HepG2 (cell line): ENCODE results near the gene SERPINE2. TPM values are rescaled to one million over a fixed set of nuclear protein-coding genes. Genes with fewer than 3 reads are reported as not detected.

Source experiments
- ATAC-seq: fragments of 200-7000 bp; cut with Tn5 transposase; 3 replicates; pipeline ENCODE4 v1.9.1; 2020; ENCODE audit warnings: mild to moderate bottlenecking, moderate library complexity
- BruUV-seq: library from RNA; stranded (reverse); fragments of 400-500 nt; replicated peaks from 2 replicates; lab custom pipeline; 2021; lab: Mats Ljungman, UMichigan
- CTCF ChIA-PET: fragments of 300-600 bp; formaldehyde crosslinking; extraction: SDS; loops from one replicate; lab custom pipeline; 2021; ENCODE audit warnings: low total read pairs, inconsistent platforms, low intra/inter-chr PET ratio; lab: Yijun Ruan, JAX
- POLR2A ChIA-PET: fragments of 350-600 bp; sonication (Branson Sonifier 250); formaldehyde crosslinking; loops from one replicate; lab custom pipeline; 2020; ENCODE audit warnings: antibody characterized with exemption, inconsistent platforms; lab: Yijun Ruan, JAX
- DNase-seq: peaks from one replicate; pipeline ENCODE4 v3.0.0-alpha.2; 2015; ENCODE audit warnings: low spot score
- FAIRE-seq: peaks from 3 replicates; lab custom pipeline; 2011; peaks lifted over from hg19 to GRCh38; lab: Jason Lieb, UNC
- H2AFZ ChIP-seq: one replicate; pipeline ENCODE4 v1.6.1; 2011; ENCODE audit warnings: low read length, inconsistent platforms
- H3K27ac ChIP-seq: fragments of 300-600 bp; 3 replicates; pipeline ENCODE4 v1.8.0; 2011; ENCODE audit warnings: mixed run types, mild to moderate bottlenecking, mixed read lengths, low read length, inconsistent platforms; ENCODE audit not compliant: insufficient read depth; ENCODE audit errors: extremely low read length
- H3K27me3 ChIP-seq, 2 experiments: fragments of 200-600 bp in 1 of 2; 2 replicates in 1 of 2; 3 replicates in 1 of 2; pipeline versions ENCODE4 v1.6.0 to v1.8.0; 2011; ENCODE audit warnings: low read length in 2 of 2, mild to moderate bottlenecking in 2 of 2, moderate library complexity in 2 of 2, inconsistent platforms in 1 of 2; ENCODE audit not compliant: insufficient read depth in 2 of 2, control insufficient read depth in 1 of 2
- H3K36me3 ChIP-seq, 2 experiments: fragments of 200-600 bp in 1 of 2; replicated peaks in 1 of 2; 2 replicates in 1 of 2; 3 replicates in 1 of 2; pipeline versions ENCODE4 v1.5.1 to v1.8.0; 2011; ENCODE audit warnings: low read length in 2 of 2, inconsistent platforms in 1 of 2; ENCODE audit not compliant: insufficient read depth in 2 of 2, control insufficient read depth in 1 of 2
- H3K4me1 ChIP-seq: 2 replicates; pipeline ENCODE4 v1.5.1; 2012; ENCODE audit warnings: low read length, inconsistent platforms; ENCODE audit not compliant: insufficient read depth
- H3K4me2 ChIP-seq: 2 replicates; pipeline ENCODE4 v1.6.0; 2011; ENCODE audit warnings: low read depth, low read length, inconsistent platforms
- H3K4me3 ChIP-seq, 3 experiments: fragments of 200-600 bp in 1 of 3; sonication (generic), shearing (Covaris generic) in 1 of 3; replicated peaks in 1 of 3; 2 replicates each; pipeline ENCODE4 v1.5.1; 2011 to 2016; ENCODE audit warnings: low read length in 3 of 3, inconsistent platforms in 2 of 3, low read depth in 2 of 3, mild to moderate bottlenecking in 2 of 3, control low read depth in 1 of 3, mixed read lengths in 1 of 3; ENCODE audit not compliant: insufficient read depth in 1 of 3
- H3K79me2 ChIP-seq: one replicate; pipeline ENCODE4 v1.6.1; 2011; ENCODE audit warnings: low read length, inconsistent platforms; ENCODE audit not compliant: insufficient read depth
- H3K9ac ChIP-seq: 2 replicates; pipeline ENCODE4 v1.6.0; 2011; ENCODE audit warnings: mild to moderate bottlenecking, low read depth, low read length, inconsistent platforms; ENCODE audit not compliant: insufficient read depth
- H3K9me3 ChIP-seq: 2 replicates; pipeline ENCODE4 v1.5.1; 2012; ENCODE audit warnings: mild to moderate bottlenecking, low read length
- H4K20me1 ChIP-seq: 2 replicates; pipeline ENCODE4 v1.6.0; 2011; ENCODE audit warnings: inconsistent platforms, mild to moderate bottlenecking, low read length, moderate library complexity; ENCODE audit not compliant: insufficient read depth
- BCL6 ChIP-seq: IDR thresholded peaks from 2 replicates; pipeline ENCODE4 v1.6.1; 2016; ENCODE audit warnings: missing genetic modification reagents, missing compliant biosample characterization
- ELF1 ChIP-seq: sonication (generic); formaldehyde crosslinking; IDR thresholded peaks from 2 replicates; pipeline ENCODE4 v1.4.0; 2020; ENCODE audit warnings: missing genetic modification reagents
- ELF3 ChIP-seq: IDR thresholded peaks from 2 replicates; pipeline ENCODE4 v1.6.1; 2016; ENCODE audit warnings: missing genetic modification reagents, missing compliant biosample characterization
- FOSL2 ChIP-seq: sonication (generic); formaldehyde crosslinking; IDR thresholded peaks from 2 replicates; pipeline ENCODE4 v1.4.0; 2020; ENCODE audit warnings: missing genetic modification reagents
- MAFG ChIP-seq: sonication (generic); formaldehyde crosslinking; IDR thresholded peaks from 2 replicates; pipeline ENCODE4 v1.5.1; 2020; ENCODE audit warnings: mild to moderate bottlenecking, missing genetic modification reagents
- MIER3 ChIP-seq: IDR thresholded peaks from 2 replicates; pipeline ENCODE4 v1.6.1; 2016; ENCODE audit warnings: missing compliant biosample characterization, borderline replicate concordance
- MYC ChIP-seq: sonication (generic); formaldehyde crosslinking; IDR thresholded peaks from 2 replicates; pipeline ENCODE4 v1.9.0; 2021; ENCODE audit warnings: missing genetic modification reagents, borderline replicate concordance
- NCOA2 ChIP-seq: sonication (generic); formaldehyde crosslinking; IDR thresholded peaks from 2 replicates; pipeline ENCODE4 v1.8.0; 2022; ENCODE audit warnings: inconsistent platforms
- NR2F2 ChIP-seq: IDR thresholded peaks from 2 replicates; pipeline ENCODE4 v1.6.1; 2012; ENCODE audit warnings: low read depth, inconsistent platforms, borderline replicate concordance
- PAF1 ChIP-seq: IDR thresholded peaks from 2 replicates; pipeline ENCODE4 v1.6.1; 2016; ENCODE audit warnings: missing genetic modification reagents, missing compliant biosample characterization
- RCOR2 ChIP-seq: IDR thresholded peaks from 2 replicates; pipeline ENCODE4 v1.6.1; 2016; ENCODE audit warnings: missing biosample characterization, missing genetic modification reagents
- SALL2 ChIP-seq: sonication (generic); formaldehyde crosslinking; IDR thresholded peaks from 2 replicates; pipeline ENCODE4 v1.8.1; 2023; ENCODE audit warnings: mild to moderate bottlenecking, missing genetic modification reagents, inconsistent platforms
- SKI ChIP-seq: fragments of 450-650 bp; IDR thresholded peaks from one replicate; pipeline ENCODE4 v1.6.1; 2018; ENCODE audit warnings: mild to moderate bottlenecking; ENCODE audit not compliant: partially characterized antibody
- TEAD3 ChIP-seq: optimal IDR thresholded peaks from 2 replicates; pipeline ENCODE3; 2016; ENCODE audit warnings: borderline replicate concordance
- THAP11 ChIP-seq: IDR thresholded peaks from 2 replicates; pipeline ENCODE4 v1.6.1; 2016; ENCODE audit warnings: missing biosample characterization, missing genetic modification reagents
- whole genome bisulfite sequencing: methylation state at CpG from one replicate; pipeline ENCODE4 v1.1.6; 2017; ENCODE audit warnings: low lambda C conversion rate; 5-methylcytosine and 5-hydroxymethylcytosine counted together
- in situ Hi-C: cut with HindIII; loops from 2 replicates; pipeline ENCODE4 v1.10.0; 2017; ENCODE audit warnings: low pct_unique_long_range_greater_than_20kb; ENCODE audit not compliant: extremely low pct_ligation_motif_present
- intact Hi-C: fragments of 100-400 bp; cut with micrococcal nuclease; formaldehyde crosslinking; loops from one replicate; pipeline ENCODE4 v1.10.0; 2022; ENCODE audit not compliant: unreplicated experiment
- polyA plus RNA-seq, 8 experiments: library from polyadenylated mRNA; depleted of rRNA in 3 of 8; stranded (reverse) in 7 of 8; unstranded in 1 of 8; fragments of >200 nt; fragmentation: Illumina TruSeq in 4 of 8; extraction: Trizol in 4 of 8; gene quantifications; 2 replicates each; pipeline versions ENCODE4 v1.2.1 to v1.2.3, GENCODE V29; 2011 to 2016; ENCODE audit warnings: low read depth in 4 of 8, missing spikeins in 1 of 8, mixed read lengths in 1 of 8; ENCODE audit not compliant: insufficient read depth in 1 of 8
- total RNA-seq, 5 experiments: library from RNA; depleted of rRNA; stranded (reverse); fragments of >200 nt; fragmentation: Illumina TruSeq; extraction: Trizol; gene quantifications; 2 replicates each; pipeline ENCODE4 v1.2.3, GENCODE V29; 2016; ENCODE audit warnings: low read depth in 1 of 5
- TF ChIP-seq, protein P1 (sequence below): IDR thresholded peaks from 2 replicates; pipeline ENCODE4 v1.6.1; 2016; ENCODE audit warnings: low read depth, control low read depth
- TF ChIP-seq, protein P2 (sequence below): sonication (generic); formaldehyde crosslinking; IDR thresholded peaks from 2 replicates; pipeline ENCODE4 v1.4.0; 2020; ENCODE audit warnings: missing genetic modification reagents, borderline replicate concordance
- TF ChIP-seq, protein P3 (sequence below): sonication (generic); formaldehyde crosslinking; IDR thresholded peaks from 2 replicates; pipeline ENCODE4 v1.5.0; 2020; ENCODE audit warnings: missing genetic modification reagents
- TF ChIP-seq, protein P4 (sequence below): IDR thresholded peaks from 2 replicates; pipeline ENCODE4 v1.6.1; 2016; ENCODE audit warnings: mild to moderate bottlenecking

SERPINE2 gene
- total and polyA plus RNA-seq, 2 of the 13 experiments (the other 11 are each of a cell fraction or from before 2014, with no cell fraction given), result 7.9 to 18.1 TPM

DNA sequence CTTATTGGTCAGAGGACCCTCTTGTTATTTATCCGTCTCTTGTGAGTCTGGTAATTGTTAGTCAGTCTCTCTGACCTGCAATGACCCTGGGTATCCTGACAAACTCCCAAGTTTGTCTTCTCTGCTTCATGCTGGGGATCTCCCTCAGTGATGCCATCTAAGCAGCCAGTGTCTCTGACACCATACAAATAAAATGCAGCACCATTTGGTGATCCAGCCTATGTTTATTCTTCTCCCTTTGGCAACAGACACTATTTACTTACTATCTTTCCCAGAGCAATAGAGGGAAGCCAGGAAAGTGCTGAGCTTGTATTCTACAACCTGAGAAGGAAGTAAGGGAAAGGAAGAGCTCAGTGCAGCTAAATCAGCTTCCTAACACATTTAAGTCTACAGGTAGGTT lies 15.9 kb downstream of the SERPINE2 start:
- ChIA-PET CTCF (no interaction called here), POLR2A (no interaction called here)
- Histone ChIP-seq H3K27me3 (no peaks in the 10 kb centered on the region), H3K79me2 (no peaks in the 10 kb centered on the region), H2AFZ (no peak overlapping the region), H3K4me3 (no peak overlapping the region), H3K9me3 (no peaks in the 10 kb centered on the region), H3K27ac (no peak overlapping the region), H3K4me1 (peaks cover 15% of the 10 kb centered on the region), H3K4me2 (no peak overlapping the region), H4K20me1 (no peaks in the 10 kb centered on the region), H3K9ac (no peak overlapping the region), H3K36me3 (no peaks in the 10 kb centered on the region)
- FAIRE-seq (peak; percentile 26), DNase-seq (peak; percentile 76), ATAC-seq (peak; percentile 89)
- intact Hi-C loops, result loop anchor here (2.0 kb wide), 1 partner anchor 30 kb away; no protein-coding TSS in a partner anchor
- in situ Hi-C loops, result no loop called here
- BruUV-seq, result no TSS peak
- WGBS, result 23% methylated on average over 1 of the region's 1 CpG
- TF ChIP-seq ELF3 (CRISPR knock-in tag), result peak; percentile 88
- no peak for TF ChIP-seq SALL2 (CRISPR knock-in tag)
- TF ChIP-seq, protein P1, sequence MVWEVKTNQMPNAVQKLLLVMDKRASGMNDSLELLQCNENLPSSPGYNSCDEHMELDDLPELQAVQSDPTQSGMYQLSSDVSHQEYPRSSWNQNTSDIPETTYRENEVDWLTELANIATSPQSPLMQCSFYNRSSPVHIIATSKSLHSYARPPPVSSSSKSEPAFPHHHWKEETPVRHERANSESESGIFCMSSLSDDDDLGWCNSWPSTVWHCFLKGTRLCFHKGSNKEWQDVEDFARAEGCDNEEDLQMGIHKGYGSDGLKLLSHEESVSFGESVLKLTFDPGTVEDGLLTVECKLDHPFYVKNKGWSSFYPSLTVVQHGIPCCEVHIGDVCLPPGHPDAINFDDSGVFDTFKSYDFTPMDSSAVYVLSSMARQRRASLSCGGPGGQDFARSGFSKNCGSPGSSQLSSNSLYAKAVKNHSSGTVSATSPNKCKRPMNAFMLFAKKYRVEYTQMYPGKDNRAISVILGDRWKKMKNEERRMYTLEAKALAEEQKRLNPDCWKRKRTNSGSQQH (CRISPR knock-in tag), result no peak
- TF ChIP-seq TEAD3, result peak; percentile 55
- peak; percentile 38; the same call in 1 of the 2 replicates for TF ChIP-seq RCOR2
- TF ChIP-seq MAFG (CRISPR knock-in tag), result no peak
- 0 out of 2 replicates have a peak, but pooled peaks have one; percentile 11 for TF ChIP-seq ELF1 (CRISPR knock-in tag)
- TF ChIP-seq MIER3, result 0 out of 2 replicates have a peak, but pooled peaks have one; percentile 55
- peak; percentile 22; the same call in 1 of the 2 replicates for TF ChIP-seq NCOA2 (CRISPR knock-in tag)
- TF ChIP-seq BCL6 (CRISPR knock-in tag), result peak; percentile 52
- TF ChIP-seq, protein P2, sequence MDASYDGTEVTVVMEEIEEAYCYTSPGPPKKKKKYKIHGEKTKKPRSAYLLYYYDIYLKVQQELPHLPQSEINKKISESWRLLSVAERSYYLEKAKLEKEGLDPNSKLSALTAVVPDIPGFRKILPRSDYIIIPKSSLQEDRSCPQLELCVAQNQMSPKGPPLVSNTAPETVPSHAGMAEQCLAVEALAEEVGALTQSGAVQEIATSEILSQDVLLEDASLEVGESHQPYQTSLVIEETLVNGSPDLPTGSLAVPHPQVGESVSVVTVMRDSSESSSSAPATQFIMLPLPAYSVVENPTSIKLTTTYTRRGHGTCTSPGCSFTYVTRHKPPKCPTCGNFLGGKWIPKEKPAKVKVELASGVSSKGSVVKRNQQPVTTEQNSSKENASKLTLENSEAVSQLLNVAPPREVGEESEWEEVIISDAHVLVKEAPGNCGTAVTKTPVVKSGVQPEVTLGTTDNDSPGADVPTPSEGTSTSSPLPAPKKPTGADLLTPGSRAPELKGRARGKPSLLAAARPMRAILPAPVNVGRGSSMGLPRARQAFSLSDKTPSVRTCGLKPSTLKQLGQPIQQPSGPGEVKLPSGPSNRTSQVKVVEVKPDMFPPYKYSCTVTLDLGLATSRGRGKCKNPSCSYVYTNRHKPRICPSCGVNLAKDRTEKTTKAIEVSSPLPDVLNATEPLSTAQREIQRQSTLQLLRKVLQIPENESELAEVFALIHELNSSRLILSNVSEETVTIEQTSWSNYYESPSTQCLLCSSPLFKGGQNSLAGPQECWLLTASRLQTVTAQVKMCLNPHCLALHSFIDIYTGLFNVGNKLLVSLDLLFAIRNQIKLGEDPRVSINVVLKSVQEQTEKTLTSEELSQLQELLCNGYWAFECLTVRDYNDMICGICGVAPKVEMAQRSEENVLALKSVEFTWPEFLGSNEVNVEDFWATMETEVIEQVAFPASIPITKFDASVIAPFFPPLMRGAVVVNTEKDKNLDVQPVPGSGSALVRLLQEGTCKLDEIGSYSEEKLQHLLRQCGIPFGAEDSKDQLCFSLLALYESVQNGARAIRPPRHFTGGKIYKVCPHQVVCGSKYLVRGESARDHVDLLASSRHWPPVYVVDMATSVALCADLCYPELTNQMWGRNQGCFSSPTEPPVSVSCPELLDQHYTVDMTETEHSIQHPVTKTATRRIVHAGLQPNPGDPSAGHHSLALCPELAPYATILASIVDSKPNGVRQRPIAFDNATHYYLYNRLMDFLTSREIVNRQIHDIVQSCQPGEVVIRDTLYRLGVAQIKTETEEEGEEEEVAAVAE (CRISPR knock-in tag), result peak; percentile 56; the same call in 1 of the 2 replicates
- no peak for TF ChIP-seq NR2F2
- TF ChIP-seq PAF1 (CRISPR knock-in tag), result no peak
- TF ChIP-seq, protein P3, sequence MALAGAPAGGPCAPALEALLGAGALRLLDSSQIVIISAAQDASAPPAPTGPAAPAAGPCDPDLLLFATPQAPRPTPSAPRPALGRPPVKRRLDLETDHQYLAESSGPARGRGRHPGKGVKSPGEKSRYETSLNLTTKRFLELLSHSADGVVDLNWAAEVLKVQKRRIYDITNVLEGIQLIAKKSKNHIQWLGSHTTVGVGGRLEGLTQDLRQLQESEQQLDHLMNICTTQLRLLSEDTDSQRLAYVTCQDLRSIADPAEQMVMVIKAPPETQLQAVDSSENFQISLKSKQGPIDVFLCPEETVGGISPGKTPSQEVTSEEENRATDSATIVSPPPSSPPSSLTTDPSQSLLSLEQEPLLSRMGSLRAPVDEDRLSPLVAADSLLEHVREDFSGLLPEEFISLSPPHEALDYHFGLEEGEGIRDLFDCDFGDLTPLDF (CRISPR knock-in tag), result no peak
- TF ChIP-seq, protein P4, sequence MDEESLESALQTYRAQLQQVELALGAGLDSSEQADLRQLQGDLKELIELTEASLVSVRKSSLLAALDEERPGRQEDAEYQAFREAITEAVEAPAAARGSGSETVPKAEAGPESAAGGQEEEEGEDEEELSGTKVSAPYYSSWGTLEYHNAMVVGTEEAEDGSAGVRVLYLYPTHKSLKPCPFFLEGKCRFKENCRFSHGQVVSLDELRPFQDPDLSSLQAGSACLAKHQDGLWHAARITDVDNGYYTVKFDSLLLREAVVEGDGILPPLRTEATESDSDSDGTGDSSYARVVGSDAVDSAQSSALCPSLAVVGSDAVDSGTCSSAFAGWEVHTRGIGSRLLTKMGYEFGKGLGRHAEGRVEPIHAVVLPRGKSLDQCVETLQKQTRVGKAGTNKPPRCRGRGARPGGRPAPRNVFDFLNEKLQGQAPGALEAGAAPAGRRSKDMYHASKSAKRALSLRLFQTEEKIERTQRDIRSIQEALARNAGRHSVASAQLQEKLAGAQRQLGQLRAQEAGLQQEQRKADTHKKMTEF, result peak; percentile 45; the same call in 1 of the 2 replicates
- TF ChIP-seq SKI, result peak; percentile 44
- TF ChIP-seq THAP11 (CRISPR knock-in tag), result no peak
- TF ChIP-seq FOSL2, result peak; percentile 80
- TF ChIP-seq MYC, result no peak
